GM06990 (cell line): Measurements from ENCODE around the gene MAST2.
"Not testable (repeated sequence)": the region's sequence is repeated elsewhere in the genome, so short reads cannot be mapped to it uniquely, and the experiment has no call there.

ENCODE experiments used
- DNase-seq: peaks from one replicate; pipeline ENCODE4 v3.0.0-alpha.2; 2011; ENCODE audit not compliant: insufficient read length; ENCODE audit errors: extremely low read depth
- H3K27me3 ChIP-seq: replicated peaks from 2 replicates; pipeline ENCODE4 v1.6.0; 2011; ENCODE audit warnings: low read length; ENCODE audit not compliant: control insufficient read depth, insufficient read depth
- H3K36me3 ChIP-seq: 2 replicates; pipeline ENCODE4 v1.5.1; 2011; ENCODE audit warnings: low read length; ENCODE audit not compliant: control insufficient read depth, insufficient read depth
- H3K4me3 ChIP-seq: replicated peaks from 2 replicates; pipeline ENCODE4 v1.5.1; 2011; ENCODE audit warnings: low read depth, mild to moderate bottlenecking, control low read depth, low read length
- CTCF ChIP-seq: IDR thresholded peaks from 2 replicates; pipeline ENCODE4 v1.5.1; 2011; ENCODE audit warnings: low read length, control low read depth, mild to moderate bottlenecking, inconsistent platforms; ENCODE audit not compliant: insufficient read depth, poor library complexity, severe bottlenecking

MAST2 gene

GRCh38 chr1:45957684-45958083 is 154.3 kb downstream of the MAST2 start:
- no peak overlapping the region for H3K4me3 ChIP-seq
- TF ChIP-seq CTCF: no peak
- no peak for DNase-seq
- no peaks in the 10 kb centered on the region for H3K27me3 ChIP-seq
- no peaks in the 10 kb centered on the region for H3K36me3 ChIP-seq

- TF ChIP-seq CTCF: no peak
- Histone ChIP-seq H3K27me3 (no peaks in the 10 kb centered on the region), H3K4me3 (no peak overlapping the region), H3K36me3 (no peaks in the 10 kb centered on the region)
- no peak for DNase-seq
Observed at GRCh38 chr1:45958317-45958716, 154.9 kb downstream of the MAST2 start.

DNA sequence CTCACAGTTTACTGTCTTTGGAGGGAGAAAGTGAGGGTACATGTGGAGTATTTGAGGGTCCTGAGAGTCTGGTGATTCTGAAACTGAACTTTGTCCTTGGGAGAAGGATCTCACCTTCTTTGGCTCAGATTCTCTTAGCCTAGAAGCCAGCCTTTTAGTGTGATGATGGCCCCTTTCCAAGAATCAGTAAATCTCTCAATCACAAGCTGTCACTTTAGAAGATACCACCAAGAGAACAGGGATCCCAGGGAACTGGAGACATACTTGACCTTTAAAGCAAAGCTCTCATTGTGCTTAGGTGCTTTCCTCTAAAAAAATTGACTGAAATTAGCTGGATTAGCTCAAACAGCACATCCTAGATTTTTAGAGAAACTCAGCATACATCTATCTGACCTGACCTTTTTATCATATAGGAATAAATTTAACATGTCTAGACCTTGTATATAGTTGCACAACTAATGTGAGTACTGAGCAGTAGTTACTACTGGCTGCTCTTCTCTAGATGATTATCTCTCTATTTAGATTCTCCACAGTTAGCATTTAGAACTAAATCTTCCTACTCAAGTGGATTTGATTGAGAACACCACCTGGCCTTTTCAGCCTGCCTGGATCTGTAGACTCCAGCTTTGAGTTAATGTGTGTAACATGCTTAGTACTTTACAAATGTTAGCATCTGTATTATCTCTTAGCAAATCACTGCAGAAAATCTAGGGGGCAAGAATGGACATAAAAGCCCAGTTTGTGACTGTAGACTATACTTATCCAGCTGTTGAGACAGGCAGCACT is 157.7 kb downstream of the MAST2 start:
- no peak for DNase-seq
- TF ChIP-seq CTCF: no peak

GRCh38 chr1:45961936-45962335 is 158.5 kb downstream of the MAST2 start:
- H3K4me3 ChIP-seq, H3K36me3 ChIP-seq, DNase-seq, H3K27me3 ChIP-seq: not testable (repeated sequence)

More for the DNA sequence above, 157.7 kb downstream of the MAST2 start:
- no peaks in the 10 kb centered on the region for H3K27me3 ChIP-seq
- no peak overlapping the region for H3K4me3 ChIP-seq
- H3K36me3 ChIP-seq: no peaks in the 10 kb centered on the region

DNA sequence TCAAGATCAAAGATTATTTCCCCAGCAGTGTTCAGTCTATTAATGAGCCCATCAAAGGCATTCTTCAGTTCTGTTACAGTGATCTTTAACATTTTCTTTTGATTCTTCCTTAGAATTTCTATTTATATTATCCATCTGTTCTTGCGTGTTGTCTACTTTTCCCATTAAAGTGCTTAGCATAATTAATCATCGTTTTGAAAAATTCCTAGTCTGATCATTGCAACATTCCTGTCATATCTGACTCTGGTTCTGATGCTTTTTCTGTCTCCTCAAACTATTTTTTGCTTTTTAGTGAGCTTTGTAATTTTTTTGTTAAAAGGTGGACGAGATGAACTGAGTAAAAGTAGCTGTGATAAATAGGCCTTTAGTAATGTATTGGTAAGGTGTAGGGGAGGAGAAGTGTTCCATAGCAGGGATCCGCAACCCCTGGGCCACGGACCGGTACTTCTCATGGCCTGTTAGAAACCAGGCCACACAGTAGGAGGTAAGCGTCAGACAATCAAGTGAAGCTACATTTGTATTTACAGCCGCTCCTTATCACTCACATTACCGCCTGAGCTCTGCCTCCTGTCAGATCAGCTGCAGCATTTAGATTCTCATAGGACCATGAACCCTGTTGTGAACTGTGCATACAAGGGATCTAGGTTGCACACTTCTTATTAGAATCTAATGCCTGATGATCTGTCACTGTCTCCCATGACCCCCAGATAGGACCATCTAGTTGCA is 165.7 kb downstream of the MAST2 start:
- TF ChIP-seq CTCF: no peak
- no peak for DNase-seq
- H3K27me3 ChIP-seq: no peaks in the 10 kb centered on the region
- no peak overlapping the region for H3K4me3 ChIP-seq
- no peaks in the 10 kb centered on the region for H3K36me3 ChIP-seq

DNA sequence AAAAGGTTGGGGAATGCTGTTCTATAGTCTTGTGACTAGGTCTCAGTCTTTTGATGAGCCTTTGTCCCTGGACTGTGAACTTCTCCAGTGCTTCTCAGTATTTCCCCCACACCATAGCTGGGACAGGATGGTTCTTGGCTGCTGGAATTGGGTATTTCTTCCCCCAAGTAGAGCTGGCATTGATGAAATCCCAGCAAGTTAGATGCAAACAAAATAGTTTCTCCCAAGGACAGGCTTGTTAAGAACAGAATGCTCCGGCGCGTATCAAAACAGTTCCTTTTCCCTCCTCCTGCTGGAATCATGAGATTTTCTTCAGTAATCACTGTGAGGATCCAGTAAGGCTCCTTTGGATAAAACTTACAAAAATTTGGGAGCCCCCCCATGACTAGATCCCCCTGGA is 166.5 kb downstream of the MAST2 start:
- no peak for TF ChIP-seq CTCF
- Histone ChIP-seq H3K4me3 (no peak overlapping the region), H3K27me3 (no peaks in the 10 kb centered on the region), H3K36me3 (no peaks in the 10 kb centered on the region)
- DNase-seq: no peak
